GM23338 (cell line): ENCODE results near the gene PLPPR3. TPM values are rescaled to one million over a fixed set of nuclear protein-coding genes. Genes with fewer than 3 reads are reported as not detected.

Experiments used
- ATAC-seq: fragments of 200-7000 bp; cut with Tn5 transposase; 3 replicates; pipeline ENCODE4 v1.9.1; 2020
- DNase-seq: peaks from one replicate; pipeline ENCODE4 v3.0.0-alpha.2; 2015; ENCODE audit warnings: low spot score
- H2AFZ ChIP-seq: fragments of 200-600 bp; sonication (generic); 2 replicates; pipeline ENCODE4 v1.8.0; 2016; ENCODE audit warnings: antibody characterized with exemption, mild to moderate bottlenecking, moderate library complexity
- H3F3A ChIP-seq: fragments of 200-600 bp; sonication (generic); replicated peaks from 2 replicates; pipeline ENCODE4 v1.8.0; 2017; ENCODE audit warnings: antibody characterized with exemption, mixed run types, low read depth
- H3K27ac ChIP-seq: fragments of 200-600 bp; sonication (generic); 2 replicates; pipeline ENCODE4 v1.6.1; 2016; ENCODE audit warnings: low read depth
- H3K27me3 ChIP-seq: fragments of 200-600 bp; sonication (generic); 2 replicates; pipeline ENCODE4 v1.8.0; 2016; ENCODE audit warnings: mild to moderate bottlenecking, mixed run types, moderate library complexity; ENCODE audit not compliant: insufficient read depth
- H3K36me3 ChIP-seq: fragments of 200-600 bp; sonication (generic); 2 replicates; pipeline ENCODE4 v1.8.0; 2016; ENCODE audit warnings: mild to moderate bottlenecking; ENCODE audit not compliant: insufficient read depth
- H3K4me1 ChIP-seq: fragments of 200-600 bp; sonication (generic); 2 replicates; pipeline ENCODE4 v1.8.0; 2016; ENCODE audit warnings: mild to moderate bottlenecking, moderate library complexity; ENCODE audit not compliant: insufficient read depth
- H3K4me2 ChIP-seq: fragments of 200-600 bp; sonication (generic); 2 replicates; pipeline ENCODE4 v1.7.1; 2017; ENCODE audit warnings: mixed run types
- H3K4me3 ChIP-seq: fragments of 200-600 bp; sonication (generic); 2 replicates; pipeline ENCODE4 v1.6.1; 2016; ENCODE audit warnings: mixed run types
- H3K79me2 ChIP-seq: fragments of 200-600 bp; sonication (generic); replicated peaks from 2 replicates; pipeline ENCODE4 v1.8.0; 2017; ENCODE audit warnings: mild to moderate bottlenecking; ENCODE audit not compliant: insufficient read depth
- H3K9me2 ChIP-seq: fragments of 200-600 bp; sonication (generic); 2 replicates; pipeline ENCODE4 v1.8.0; 2017; ENCODE audit not compliant: insufficient read depth
- H4K20me1 ChIP-seq: fragments of 200-600 bp; sonication (generic); replicated peaks from 2 replicates; pipeline ENCODE4 v1.8.0; 2017; ENCODE audit warnings: mild to moderate bottlenecking; ENCODE audit not compliant: insufficient read depth
- H3K27ac Mint-ChIP-seq: 2 replicates; pipeline ENCODE4 v1.8.0; 2020; ENCODE audit warnings: inconsistent platforms, mild to moderate bottlenecking, moderate library complexity, mixed read lengths
- H3K27me3 Mint-ChIP-seq: 3 replicates; pipeline ENCODE4 v1.8.0; 2022; ENCODE audit warnings: low read depth, mild to moderate bottlenecking, moderate library complexity, mixed read lengths, inconsistent platforms; ENCODE audit not compliant: insufficient read depth, poor library complexity
- H3K36me3 Mint-ChIP-seq: 3 replicates; pipeline ENCODE4 v1.8.0; 2021; ENCODE audit warnings: low read depth, mild to moderate bottlenecking, inconsistent platforms, moderate library complexity, mixed read lengths
- H3K4me1 Mint-ChIP-seq: 3 replicates; pipeline ENCODE4 v1.8.0; 2020; ENCODE audit warnings: mild to moderate bottlenecking, inconsistent platforms, mixed read lengths
- H3K4me3 Mint-ChIP-seq: 3 replicates; pipeline ENCODE4 v1.8.0; 2021; ENCODE audit warnings: moderate library complexity, mild to moderate bottlenecking, inconsistent platforms, mixed read lengths
- H3K9me3 Mint-ChIP-seq: 3 replicates; pipeline ENCODE4 v1.8.0; 2020; ENCODE audit warnings: moderate library complexity, mild to moderate bottlenecking, inconsistent platforms, mixed read lengths
- CTCF ChIP-seq, 2 experiments: fragments of 200-600 bp in 1 of 2; sonication (generic) in 1 of 2; conservative IDR thresholded peaks; 2 replicates each; pipeline versions ENCODE4 v1.5.1 to v1.6.1; 2016 to 2017; ENCODE audit warnings: antibody characterized with exemption in 2 of 2, low read depth in 2 of 2, mild to moderate bottlenecking in 2 of 2, moderate library complexity in 1 of 2
- ETS1 ChIP-seq: IDR thresholded peaks from 2 replicates; pipeline ENCODE4 v1.6.1; 2016; ENCODE audit warnings: antibody characterized with exemption
- EZH2phosphoT487 ChIP-seq: fragments of 200-600 bp; sonication (generic); IDR thresholded peaks from one replicate; pipeline ENCODE4 v1.8.1; 2018; ENCODE audit warnings: antibody characterized with exemption; ENCODE audit not compliant: unreplicated experiment
- JUNB ChIP-seq: IDR thresholded peaks from one replicate; pipeline ENCODE4 v1.6.1; 2016; ENCODE audit warnings: antibody characterized with exemption; ENCODE audit not compliant: unreplicated experiment
- NANOG ChIP-seq: IDR thresholded peaks from 2 replicates; pipeline ENCODE4 v1.6.1; 2016; ENCODE audit warnings: antibody characterized with exemption, borderline replicate concordance
- POLR2AphosphoS5 ChIP-seq: IDR thresholded peaks from 2 replicates; pipeline ENCODE4 v1.6.1; 2016; ENCODE audit warnings: antibody characterized with exemption, low read depth
- REST ChIP-seq: IDR thresholded peaks from one replicate; pipeline ENCODE4 v1.6.1; 2018; ENCODE audit warnings: antibody characterized with exemption; ENCODE audit not compliant: unreplicated experiment
- STAT1 ChIP-seq: IDR thresholded peaks from one replicate; pipeline ENCODE4 v1.6.1; 2016; ENCODE audit warnings: antibody characterized with exemption; ENCODE audit not compliant: unreplicated experiment
- ZNF114 ChIP-seq: fragments of 250-450 bp; sonication (Bioruptor Pico); IDR thresholded peaks from 2 replicates; pipeline ENCODE4 v1.5.0; 2020; ENCODE audit warnings: mild to moderate bottlenecking, moderate library complexity
- ZNF331 ChIP-seq: fragments of 250-450 bp; sonication (Bioruptor Pico); IDR thresholded peaks from 2 replicates; pipeline ENCODE4 v1.5.0; 2020; ENCODE audit warnings: low read depth, mild to moderate bottlenecking, moderate library complexity
- polyA plus RNA-seq: library from polyadenylated mRNA; unstranded; fragments of >200 nt; fragmentation: Nextera tagmentation; extraction: Ambion mirVana; gene quantifications from 2 replicates; pipeline ENCODE4 v1.2.1, GENCODE V29; 2016
- total RNA-seq: library from RNA; depleted of rRNA; stranded (reverse); fragments of >200 nt; shearing (Covaris generic); gene quantifications from 2 replicates; pipeline ENCODE4 v1.2.3, GENCODE V29; 2014

Gene PLPPR3
- total and polyA plus RNA-seq, 2 experiments from 2014 or later: 14.8 to 81.1 TPM

- peaks cover 9% of the 10 kb centered on the region; the same call in 2 of the 3 replicates for H3K4me1 Mint-ChIP-seq
- Histone ChIP-seq H3K4me3 (no peak overlapping the region), H4K20me1 (peaks cover 38% of the 10 kb centered on the region), H2AFZ (no peak overlapping the region), H3F3A (peaks cover 56% of the 10 kb centered on the region), H3K4me1 (no peaks in the 10 kb centered on the region; the same call in 1 of the 2 replicates), H3K27ac (peak overlapping the region; percentile 22; the same call in 1 of the 2 replicates), H3K27me3 (no peaks in the 10 kb centered on the region), H3K9me2 (no peaks in the 10 kb centered on the region), H3K4me2 (no peak overlapping the region), H3K36me3 (peaks cover 41% of the 10 kb centered on the region), H3K79me2 (peaks cover 22% of the 10 kb centered on the region)
- no peak overlapping the region for H3K27ac Mint-ChIP-seq
- H3K27me3 Mint-ChIP-seq: peaks cover 34% of the 10 kb centered on the region
- peaks cover 2% of the 10 kb centered on the region; the same call in 2 of the 3 replicates for H3K9me3 Mint-ChIP-seq
- peaks cover 65% of the 10 kb centered on the region for H3K36me3 Mint-ChIP-seq
- no peak for TF ChIP-seq CTCF (conservative IDR thresholded peaks at IDR 0.05; ENCODE audit: low read depth in 2 of 2)
- TF ChIP-seq REST: no peak
- no peak for TF ChIP-seq ZNF114 (CRISPR knock-in tag)
- TF ChIP-seq POLR2AphosphoS5: peak; percentile 11; the same call in 1 of the 2 replicates
- TF ChIP-seq ZNF331: no peak
- TF ChIP-seq JUNB: no peak
- ATAC-seq (peak; percentile 9), DNase-seq (peak; percentile 53)
- no peak overlapping the region for H3K4me3 Mint-ChIP-seq
Observed at GRCh38 chr19:810883-811489, 10.8 kb downstream of the PLPPR3 start.

- H3K4me1 Mint-ChIP-seq: peaks cover 9% of the 10 kb centered on the region; the same call in 2 of the 3 replicates
- H3K27ac Mint-ChIP-seq: no peak overlapping the region
- ATAC-seq: no peak
- Histone ChIP-seq H3K36me3 (peaks cover 41% of the 10 kb centered on the region), H3K4me1 (no peaks in the 10 kb centered on the region; the same call in 1 of the 2 replicates), H3K4me2 (no peak overlapping the region), H2AFZ (no peak overlapping the region), H3K9me2 (no peaks in the 10 kb centered on the region), H3K79me2 (peaks cover 29% of the 10 kb centered on the region), H3K27ac (peak overlapping the region; percentile 22), H3K27me3 (no peaks in the 10 kb centered on the region), H3K4me3 (no peak overlapping the region), H3F3A (peaks cover 60% of the 10 kb centered on the region), H4K20me1 (peaks cover 41% of the 10 kb centered on the region)
- H3K9me3 Mint-ChIP-seq: no peaks in the 10 kb centered on the region; the same call in 2 of the 3 replicates
- peaks cover 36% of the 10 kb centered on the region for H3K27me3 Mint-ChIP-seq
- H3K36me3 Mint-ChIP-seq: peaks cover 66% of the 10 kb centered on the region
- H3K4me3 Mint-ChIP-seq: no peak overlapping the region
- peak; percentile 21 for DNase-seq
- TF ChIP-seq JUNB (no peak), ZNF114 (CRISPR knock-in tag) (no peak), EZH2phosphoT487 (no peak), NANOG (no peak), STAT1 (no peak), POLR2AphosphoS5 (no peak; the same call in 1 of the 2 replicates), REST (no peak), ETS1 (no peak)
Observed at GRCh38 chr19:810077-810855, 11.5 kb downstream of the PLPPR3 start.
